Prostate gland (tissue), 2 donors: ENCODE data around the gene SMO.

Source experiments
- POLR2A ChIP-seq: fragments of 450-650 bp; IDR thresholded peaks from one replicate; pipeline ENCODE4 v1.6.1; 2016; ENCODE audit warnings: antibody characterized with exemption, mild to moderate bottlenecking
- TF ChIP-seq, protein P1 (sequence below), 4 experiments: fragments of 200-600 bp in 2 of 4; fragments of 450-650 bp in 2 of 4; sonication (generic) in 2 of 4; IDR thresholded peaks; 1 replicate in 3 of 4; 2 replicates in 1 of 4; pipeline ENCODE4 v1.5.1; 2016 to 2019; ENCODE audit warnings: antibody characterized with exemption in 4 of 4, mild to moderate bottlenecking in 2 of 4, moderate library complexity in 2 of 4

DNA sequence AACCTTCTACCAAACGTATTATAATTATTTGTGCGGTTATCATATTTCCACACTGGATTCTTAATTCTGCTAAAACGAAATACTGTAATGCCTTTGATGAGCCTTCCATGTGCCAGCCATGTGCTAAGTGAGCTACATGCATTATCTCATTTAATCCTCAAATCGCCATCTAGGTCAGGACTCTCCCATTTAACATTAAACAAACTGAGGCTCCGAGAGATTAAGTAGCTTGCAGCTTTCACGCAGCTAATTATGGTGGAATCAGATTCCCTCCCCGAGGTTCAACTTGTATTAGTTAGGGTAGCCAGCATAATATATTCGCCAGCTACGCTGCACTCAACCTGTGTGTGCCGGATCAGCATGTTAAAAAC is 44.7 kb upstream of the SMO start:
- TF ChIP-seq, protein P1, sequence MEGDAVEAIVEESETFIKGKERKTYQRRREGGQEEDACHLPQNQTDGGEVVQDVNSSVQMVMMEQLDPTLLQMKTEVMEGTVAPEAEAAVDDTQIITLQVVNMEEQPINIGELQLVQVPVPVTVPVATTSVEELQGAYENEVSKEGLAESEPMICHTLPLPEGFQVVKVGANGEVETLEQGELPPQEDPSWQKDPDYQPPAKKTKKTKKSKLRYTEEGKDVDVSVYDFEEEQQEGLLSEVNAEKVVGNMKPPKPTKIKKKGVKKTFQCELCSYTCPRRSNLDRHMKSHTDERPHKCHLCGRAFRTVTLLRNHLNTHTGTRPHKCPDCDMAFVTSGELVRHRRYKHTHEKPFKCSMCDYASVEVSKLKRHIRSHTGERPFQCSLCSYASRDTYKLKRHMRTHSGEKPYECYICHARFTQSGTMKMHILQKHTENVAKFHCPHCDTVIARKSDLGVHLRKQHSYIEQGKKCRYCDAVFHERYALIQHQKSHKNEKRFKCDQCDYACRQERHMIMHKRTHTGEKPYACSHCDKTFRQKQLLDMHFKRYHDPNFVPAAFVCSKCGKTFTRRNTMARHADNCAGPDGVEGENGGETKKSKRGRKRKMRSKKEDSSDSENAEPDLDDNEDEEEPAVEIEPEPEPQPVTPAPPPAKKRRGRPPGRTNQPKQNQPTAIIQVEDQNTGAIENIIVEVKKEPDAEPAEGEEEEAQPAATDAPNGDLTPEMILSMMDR (IDR thresholded peaks at IDR 0.05) = no peak
- no peak for TF ChIP-seq POLR2A
